NCI-H226 (cell line): ENCODE results near the gene BRK1.
"Not testable (repeated sequence)": the region's sequence is repeated elsewhere in the genome, so short reads cannot be mapped to it uniquely, and the experiment has no call there.

Source experiments
- DNase-seq: peaks from one replicate; pipeline ENCODE4 v3.0.0-alpha.2; 2015

Gene BRK1

GRCh38 chr3:10115326-10116137 lies at the start of gene BRK1:
TSS of gene BRK1 (plus strand) at chr3:10115675. CDS start at chr3:10115702, 27 bp downstream.
- peak; percentile 91 for DNase-seq

- DNase-seq = not testable (repeated sequence)
These were observed 45.4 kb upstream of the BRK1 start for GRCh38 chr3:10070077-10070476.

GRCh38 chr3:10074666-10075065 lies 40.8 kb upstream of the BRK1 start:
- no peak for DNase-seq

GRCh38 chr3:10081871-10082270 lies 33.6 kb upstream of the BRK1 start:
- DNase-seq = no peak

- DNase-seq = no peak
These were observed 29.7 kb upstream of the BRK1 start for GRCh38 chr3:10085738-10086137.

DNA sequence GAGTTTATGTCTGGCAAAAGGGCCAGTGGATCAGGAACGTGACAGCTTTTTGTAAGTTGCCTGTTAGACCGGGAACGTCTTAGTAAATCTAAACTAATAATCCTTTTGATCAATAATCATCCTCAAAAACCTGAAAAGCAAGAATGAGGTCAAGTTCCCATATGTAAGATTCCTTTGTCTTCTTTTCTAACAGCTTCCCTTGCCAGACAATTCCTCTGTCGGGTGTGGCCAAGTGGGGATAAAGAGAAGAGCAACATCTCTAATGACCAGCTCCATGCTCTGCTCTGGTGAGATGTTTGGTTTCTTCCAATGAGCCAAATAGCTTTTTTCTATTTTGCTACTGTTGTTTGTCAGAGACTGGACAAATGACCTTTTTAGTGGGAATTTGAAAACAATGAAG lies 27.2 kb upstream of the BRK1 start:
- DNase-seq = no peak

- no peak for DNase-seq
These were observed 25.3 kb upstream of the BRK1 start for GRCh38 chr3:10090179-10090578.

DNA sequence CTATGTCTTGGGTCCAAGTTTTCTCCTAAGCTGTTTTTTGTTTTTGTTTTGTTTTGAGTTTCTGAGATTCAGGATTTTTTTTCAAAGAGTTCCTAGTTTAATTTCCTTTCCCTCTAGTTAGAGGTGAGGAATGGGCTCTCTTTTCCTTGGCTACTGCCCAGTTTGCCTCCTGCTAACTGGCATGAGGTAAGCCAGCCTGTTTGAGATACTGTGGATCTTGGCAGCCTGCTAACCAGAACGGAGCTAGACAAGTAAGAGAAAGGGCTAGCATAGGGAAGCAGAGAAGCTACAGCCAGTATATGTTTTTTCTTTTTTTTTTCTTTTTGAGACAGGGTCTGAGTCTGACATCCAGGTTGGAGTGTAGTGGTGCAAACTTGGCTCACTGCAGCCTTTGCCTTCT lies 24.7 kb upstream of the BRK1 start:
- not testable (repeated sequence) for DNase-seq

- not testable (repeated sequence) for DNase-seq
These were observed 24.1 kb upstream of the BRK1 start for GRCh38 chr3:10091387-10091786.

GRCh38 chr3:10093678-10094077 lies 21.8 kb upstream of the BRK1 start:
- DNase-seq = no peak

- DNase-seq = no peak
These were observed 16.4 kb upstream of the BRK1 start for GRCh38 chr3:10099041-10099440.

- no peak for DNase-seq
These were observed 8.6 kb upstream of the BRK1 start for GRCh38 chr3:10106919-10107318.

DNA sequence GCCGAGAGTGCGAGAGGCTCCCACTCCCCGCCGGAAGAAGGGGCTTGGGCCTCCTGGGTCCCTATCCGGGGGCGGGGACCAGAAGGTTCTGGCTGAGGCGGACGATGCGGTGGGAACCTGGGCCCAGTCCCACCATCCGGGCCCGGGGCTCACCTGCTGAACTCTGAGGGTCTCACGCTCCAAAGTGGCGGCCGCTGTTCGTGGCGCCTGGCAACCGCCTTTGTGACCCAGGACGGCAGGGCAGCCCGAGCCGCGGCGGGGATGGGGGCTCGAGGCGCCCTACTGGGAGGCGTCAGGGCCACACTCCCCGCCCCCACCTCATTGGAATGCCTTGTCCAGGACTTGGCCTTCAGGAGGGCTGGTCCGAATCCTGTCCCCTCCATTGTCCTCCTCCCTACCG lies 7.4 kb upstream of the BRK1 start, which contains the start of gene FANCD2OS:
TSS of gene FANCD2OS (minus strand) at position 165 of the 400 bp plus-strand sequence. CDS start 3,481 bp downstream, outside the sequence.
- DNase-seq = no peak

GRCh38 chr3:10116138-10116460 lies 624 bp downstream of the BRK1 start:
- DNase-seq = peak; percentile 26

GRCh38 chr3:10116928-10117327 lies 1.5 kb downstream of the BRK1 start:
- DNase-seq = no peak

GRCh38 chr3:10119376-10119775 lies 3.9 kb downstream of the BRK1 start:
- no peak for DNase-seq

GRCh38 chr3:10121064-10121463 lies 5.6 kb downstream of the BRK1 start:
- DNase-seq = no peak

GRCh38 chr3:10122724-10123123 lies 7.2 kb downstream of the BRK1 start:
- no peak for DNase-seq

GRCh38 chr3:10135872-10136271 lies 20.4 kb downstream of the BRK1 start:
- not testable (repeated sequence) for DNase-seq

GRCh38 chr3:10136426-10137005 lies 21.0 kb downstream of the BRK1 start:
- no peak for DNase-seq

GRCh38 chr3:10137178-10137577 lies 21.7 kb downstream of the BRK1 start:
- peak; percentile 17 for DNase-seq

DNA sequence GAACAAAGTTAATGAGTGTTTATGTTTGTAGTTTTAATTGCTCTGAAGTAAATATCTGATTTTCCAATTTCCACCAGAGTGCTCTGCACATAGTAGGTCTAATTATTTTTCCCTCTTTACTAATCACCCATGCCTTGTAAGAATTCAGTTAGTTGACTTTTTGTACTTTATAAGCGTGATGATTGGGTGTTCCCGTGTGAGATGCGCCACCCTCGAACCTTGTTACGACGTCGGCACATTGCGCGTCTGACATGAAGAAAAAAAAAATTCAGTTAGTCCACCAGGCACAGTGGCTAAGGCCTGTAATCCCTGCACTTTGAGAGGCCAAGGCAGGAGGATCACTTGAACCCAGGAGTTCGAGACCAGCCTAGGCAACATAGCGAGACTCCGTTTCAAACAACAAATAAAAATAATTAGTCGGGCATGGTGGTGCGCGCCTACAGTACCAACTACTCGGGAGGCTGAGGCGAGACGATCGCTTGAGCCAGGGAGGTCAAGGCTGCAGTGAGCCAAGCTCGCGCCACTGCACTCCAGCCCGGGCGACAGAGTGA lies 25.6 kb downstream of the BRK1 start:
- no peak for DNase-seq

DNA sequence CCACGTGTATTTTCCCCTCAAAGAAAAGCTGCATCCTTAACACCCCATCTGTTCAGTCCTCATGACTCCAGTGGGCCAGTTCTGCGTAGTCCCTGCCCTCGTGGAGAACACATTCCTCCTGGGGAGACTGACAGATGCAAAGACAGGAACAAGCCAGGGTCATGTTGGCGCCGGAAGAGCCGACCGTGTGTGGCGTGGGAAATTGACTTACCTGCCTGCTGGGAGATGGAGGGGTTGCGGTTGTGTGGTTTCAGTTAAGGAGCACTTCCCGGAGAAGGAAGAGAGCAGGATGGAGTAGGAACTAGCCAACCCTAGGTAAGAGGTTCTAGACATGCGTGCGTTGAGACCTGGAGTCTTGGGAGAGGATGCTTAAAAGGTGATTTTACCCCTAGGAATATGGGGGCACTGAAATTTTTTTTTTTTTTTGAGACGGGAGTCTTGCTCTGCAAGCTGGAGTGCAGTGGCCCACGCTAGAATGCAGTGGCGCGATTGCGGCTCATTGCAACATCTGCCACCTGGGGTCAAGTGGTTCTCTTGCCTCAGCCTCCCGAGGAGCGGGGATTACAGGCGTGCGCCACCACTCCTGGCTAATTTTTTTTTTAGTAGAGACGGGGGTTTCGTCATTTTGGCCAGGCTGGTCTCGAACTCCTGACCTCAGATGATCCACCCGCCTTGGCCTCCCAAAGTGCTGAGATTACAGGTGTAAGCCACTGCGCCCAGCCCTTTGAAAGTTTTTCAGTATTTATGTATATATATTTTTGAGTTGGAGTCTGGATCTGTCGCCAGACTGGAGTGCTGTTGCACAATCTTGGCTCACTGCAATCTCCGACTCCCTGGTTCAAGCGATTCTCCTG lies 27.5 kb downstream of the BRK1 start:
- no peak for DNase-seq
